ENCODE data around the gene MINPP1.
"Not testable (repeated sequence)": the region's sequence is repeated elsewhere in the genome, so short reads cannot be mapped to it uniquely, and the experiment has no call there.

The MINPP1 gene

DNA sequence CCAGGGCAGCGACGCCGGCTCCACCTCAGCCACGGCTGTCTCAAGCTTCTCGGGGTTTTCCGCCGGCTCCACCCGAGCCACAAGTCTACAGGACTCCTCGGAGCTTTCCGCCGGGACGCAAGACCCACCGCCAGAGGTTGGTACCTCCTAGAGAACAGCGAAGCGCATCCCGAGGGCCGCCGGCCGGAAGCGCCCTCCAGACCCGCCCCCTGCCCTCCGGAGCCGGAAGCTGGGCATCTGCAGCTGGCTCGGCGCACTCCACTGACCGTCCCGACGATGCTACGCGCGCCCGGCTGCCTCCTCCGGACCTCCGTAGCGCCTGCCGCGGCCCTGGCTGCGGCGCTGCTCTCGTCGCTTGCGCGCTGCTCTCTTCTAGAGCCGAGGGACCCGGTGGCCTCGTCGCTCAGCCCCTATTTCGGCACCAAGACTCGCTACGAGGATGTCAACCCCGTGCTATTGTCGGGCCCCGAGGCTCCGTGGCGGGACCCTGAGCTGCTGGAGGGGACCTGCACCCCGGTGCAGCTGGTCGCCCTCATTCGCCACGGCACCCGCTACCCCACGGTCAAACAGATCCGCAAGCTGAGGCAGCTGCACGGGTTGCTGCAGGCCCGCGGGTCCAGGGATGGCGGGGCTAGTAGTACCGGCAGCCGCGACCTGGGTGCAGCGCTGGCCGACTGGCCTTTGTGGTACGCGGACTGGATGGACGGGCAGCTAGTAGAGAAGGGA lies at the start of gene MINPP1:
Gene MINPP1, plus strand, starts transcription at position 254 of the 726 bp plus-strand sequence. Its CDS starts 23 bp downstream, at position 277.
- peak; percentile 27 for DNase-seq (ENCODE audit: low read depth)
- in situ Hi-C loops (cut with HindIII; ENCODE audit: low sequenced_read_pairs): no loop called here
- no peak for TF ChIP-seq CTCF (IDR thresholded peaks at IDR 0.05; ENCODE audit: low read depth, low read length, missing control alignments)
- peak within 1 kb of the TSS; percentile 87 for H3K4me3 ChIP-seq (ENCODE audit: low read depth, low read length)

DNA sequence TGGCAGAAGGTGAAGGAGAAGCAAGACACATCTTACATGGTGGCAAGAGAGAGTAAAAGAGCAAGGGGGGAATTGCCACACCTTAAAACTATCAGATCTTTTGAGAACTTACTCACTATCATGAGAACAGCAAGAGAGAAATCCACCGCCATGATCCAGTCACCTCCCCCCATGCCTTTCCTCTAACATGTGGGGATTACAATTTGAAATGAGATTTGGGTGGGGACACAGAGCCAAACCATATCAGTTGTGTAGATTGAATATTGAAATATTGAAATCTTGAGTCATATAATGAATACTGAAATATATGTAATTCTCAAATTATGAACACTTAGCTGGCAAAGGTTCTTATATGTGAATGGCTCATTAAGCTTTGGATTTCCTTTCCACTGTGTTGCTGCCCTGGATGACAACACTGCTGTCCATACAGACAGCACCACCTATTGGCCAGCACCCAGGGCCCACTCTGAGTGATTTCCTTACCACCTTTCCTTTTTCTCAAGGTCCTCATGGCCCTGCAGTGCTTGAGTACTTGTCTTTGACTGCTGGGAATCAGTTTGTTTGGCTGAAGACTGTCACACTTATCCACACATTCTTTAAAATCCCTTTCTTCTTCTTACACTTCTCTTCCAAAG lies 48.0 kb upstream of the MINPP1 start:
- H3K4me3 ChIP-seq (ENCODE audit: low read depth, low read length); DNase-seq (ENCODE audit: low read depth); in situ Hi-C loops (cut with HindIII; ENCODE audit: low sequenced_read_pairs): not testable (repeated sequence)

GRCh38 chr10:87461751-87462150 lies 42.9 kb upstream of the MINPP1 start:
- H3K4me3 ChIP-seq (ENCODE audit: low read depth, low read length); DNase-seq (ENCODE audit: low read depth); in situ Hi-C loops (cut with HindIII; ENCODE audit: low sequenced_read_pairs): not testable (repeated sequence)

- H3K4me3 ChIP-seq (ENCODE audit: low read depth, low read length); in situ Hi-C loops (cut with HindIII; ENCODE audit: low sequenced_read_pairs); DNase-seq (ENCODE audit: low read depth): not testable (repeated sequence)
Measured at GRCh38 chr10:87466849-87467248, 37.8 kb upstream of the MINPP1 start.

GRCh38 chr10:87488733-87489132 lies 16.0 kb upstream of the MINPP1 start:
- in situ Hi-C loops (cut with HindIII; ENCODE audit: low sequenced_read_pairs): not testable (repeated sequence)

GRCh38 chr10:87490285-87490684 lies 14.4 kb upstream of the MINPP1 start:
- DNase-seq (ENCODE audit: low read depth); H3K4me3 ChIP-seq (ENCODE audit: low read depth, low read length); in situ Hi-C loops (cut with HindIII; ENCODE audit: low sequenced_read_pairs): not testable (repeated sequence)

More at GRCh38 chr10:87488733-87489132, 16.0 kb upstream of the MINPP1 start:
- not testable (repeated sequence) for DNase-seq (ENCODE audit: low read depth); H3K4me3 ChIP-seq (ENCODE audit: low read depth, low read length)

- in situ Hi-C loops (cut with HindIII; ENCODE audit: low sequenced_read_pairs); H3K4me3 ChIP-seq (ENCODE audit: low read depth, low read length); DNase-seq (ENCODE audit: low read depth): not testable (repeated sequence)
Measured at GRCh38 chr10:87492450-87492849, 12.2 kb upstream of the MINPP1 start.

GRCh38 chr10:87495446-87495845 lies 9.2 kb upstream of the MINPP1 start:
- H3K4me3 ChIP-seq (ENCODE audit: low read depth, low read length); in situ Hi-C loops (cut with HindIII; ENCODE audit: low sequenced_read_pairs); DNase-seq (ENCODE audit: low read depth): not testable (repeated sequence)

GRCh38 chr10:87497386-87497785 lies 7.3 kb upstream of the MINPP1 start:
- DNase-seq (ENCODE audit: low read depth); in situ Hi-C loops (cut with HindIII; ENCODE audit: low sequenced_read_pairs); H3K4me3 ChIP-seq (ENCODE audit: low read depth, low read length): not testable (repeated sequence)

- H3K4me3 ChIP-seq (ENCODE audit: low read depth, low read length); in situ Hi-C loops (cut with HindIII; ENCODE audit: low sequenced_read_pairs); DNase-seq (ENCODE audit: low read depth): not testable (repeated sequence)
Measured at GRCh38 chr10:87498106-87498789, 6.4 kb upstream of the MINPP1 start.

- H3K4me3 ChIP-seq (ENCODE audit: low read depth, low read length): no peak overlapping the region
- in situ Hi-C loops (cut with HindIII; ENCODE audit: low sequenced_read_pairs): no loop called here
- DNase-seq (ENCODE audit: low read depth): no peak
- no peak for TF ChIP-seq CTCF (IDR thresholded peaks at IDR 0.05; ENCODE audit: low read depth, low read length, missing control alignments)
Measured at GRCh38 chr10:87500646-87501048, 4.0 kb upstream of the MINPP1 start.

Measured in astrocyte of the cerebellum (primary cell).